Cardiac muscle cell (in vitro differentiated cells and primary cell): ENCODE measurements around the gene WDR88. TPM values are rescaled to one million over a fixed set of nuclear protein-coding genes. Genes with fewer than 3 reads are reported as not detected.

ENCODE experiments used
- DNase-seq, 2 donors: peaks; one replicate each; pipeline versions ENCODE4 v3.0.0 to v3.0.0-alpha.2; 2010 to 2017; ENCODE audit warnings: low read depth in 1 of 2, low spot score in 1 of 2
- H3K27ac ChIP-seq: fragments of 200-600 bp; sonication (generic); 2 replicates; pipeline ENCODE4 v1.5.1; 2016
- H3K27me3 ChIP-seq: fragments of 200-600 bp; sonication (generic); 2 replicates; pipeline ENCODE4 v1.6.0; 2016; ENCODE audit warnings: control low read depth
- H3K36me3 ChIP-seq: fragments of 200-600 bp; sonication (generic); 2 replicates; pipeline ENCODE4 v1.5.1; 2016; ENCODE audit warnings: control low read depth
- H3K4me1 ChIP-seq: fragments of 200-600 bp; sonication (generic); 2 replicates; pipeline ENCODE4 v1.8.1; 2017; ENCODE audit warnings: low read depth, mild to moderate bottlenecking, mixed run types
- H3K4me3 ChIP-seq: fragments of 200-600 bp; sonication (generic); 2 replicates; pipeline ENCODE4 v1.5.1; 2016; ENCODE audit warnings: mild to moderate bottlenecking
- H3K9me3 ChIP-seq: fragments of 200-600 bp; sonication (generic); 2 replicates; pipeline ENCODE4 v1.5.1; 2017; ENCODE audit warnings: low read depth, mild to moderate bottlenecking, control low read depth
- polyA plus RNA-seq: library from polyadenylated mRNA; unstranded; fragments of >200 nt; fragmentation: Nextera tagmentation; extraction: Ambion mirVana; gene quantifications from 2 replicates; pipeline ENCODE4 v1.2.1, GENCODE V29; 2016
- total RNA-seq: library from RNA; depleted of rRNA; stranded (reverse); fragments of >200 nt; gene quantifications from 2 replicates; pipeline ENCODE4 v1.2.3, GENCODE V29; 2016
- TF ChIP-seq, protein P1 (sequence below): IDR thresholded peaks from 2 replicates; pipeline ENCODE4 v1.5.1; 2012; ENCODE audit warnings: low read depth, mild to moderate bottlenecking, low read length

The WDR88 gene
- total and polyA plus RNA-seq, 2 experiments from 2014 or later, result 0.78 TPM; not detected in 1

DNA sequence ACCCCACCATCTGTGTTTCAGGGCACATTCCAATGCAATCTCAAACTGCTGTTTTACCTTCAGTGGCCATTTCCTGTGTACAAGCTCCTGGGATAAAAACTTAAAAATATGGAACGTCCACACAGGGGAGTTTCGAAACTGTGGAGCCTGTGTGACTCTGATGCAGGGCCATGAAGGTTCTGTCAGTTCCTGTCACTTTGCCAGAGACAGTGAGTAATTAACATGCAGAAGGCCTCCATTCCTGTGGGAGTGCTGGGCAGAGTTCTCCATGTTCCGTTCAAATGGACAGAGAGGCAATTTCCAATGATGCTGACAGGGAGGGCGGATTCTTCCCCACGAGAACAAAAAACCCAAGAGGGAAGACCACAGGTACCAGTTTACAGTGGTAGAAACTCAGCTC lies 24.4 kb downstream of the WDR88 start:
- Histone ChIP-seq H3K36me3 (no peaks in the 10 kb centered on the region), H3K4me1 (no peaks in the 10 kb centered on the region), H3K4me3 (no peak overlapping the region), H3K9me3 (no peaks in the 10 kb centered on the region), H3K27me3 (no peaks in the 10 kb centered on the region), H3K27ac (no peak overlapping the region)
- TF ChIP-seq, protein P1, sequence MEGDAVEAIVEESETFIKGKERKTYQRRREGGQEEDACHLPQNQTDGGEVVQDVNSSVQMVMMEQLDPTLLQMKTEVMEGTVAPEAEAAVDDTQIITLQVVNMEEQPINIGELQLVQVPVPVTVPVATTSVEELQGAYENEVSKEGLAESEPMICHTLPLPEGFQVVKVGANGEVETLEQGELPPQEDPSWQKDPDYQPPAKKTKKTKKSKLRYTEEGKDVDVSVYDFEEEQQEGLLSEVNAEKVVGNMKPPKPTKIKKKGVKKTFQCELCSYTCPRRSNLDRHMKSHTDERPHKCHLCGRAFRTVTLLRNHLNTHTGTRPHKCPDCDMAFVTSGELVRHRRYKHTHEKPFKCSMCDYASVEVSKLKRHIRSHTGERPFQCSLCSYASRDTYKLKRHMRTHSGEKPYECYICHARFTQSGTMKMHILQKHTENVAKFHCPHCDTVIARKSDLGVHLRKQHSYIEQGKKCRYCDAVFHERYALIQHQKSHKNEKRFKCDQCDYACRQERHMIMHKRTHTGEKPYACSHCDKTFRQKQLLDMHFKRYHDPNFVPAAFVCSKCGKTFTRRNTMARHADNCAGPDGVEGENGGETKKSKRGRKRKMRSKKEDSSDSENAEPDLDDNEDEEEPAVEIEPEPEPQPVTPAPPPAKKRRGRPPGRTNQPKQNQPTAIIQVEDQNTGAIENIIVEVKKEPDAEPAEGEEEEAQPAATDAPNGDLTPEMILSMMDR, result no peak
- peak in 1 of 2 donors; percentile 83 for DNase-seq

DNA sequence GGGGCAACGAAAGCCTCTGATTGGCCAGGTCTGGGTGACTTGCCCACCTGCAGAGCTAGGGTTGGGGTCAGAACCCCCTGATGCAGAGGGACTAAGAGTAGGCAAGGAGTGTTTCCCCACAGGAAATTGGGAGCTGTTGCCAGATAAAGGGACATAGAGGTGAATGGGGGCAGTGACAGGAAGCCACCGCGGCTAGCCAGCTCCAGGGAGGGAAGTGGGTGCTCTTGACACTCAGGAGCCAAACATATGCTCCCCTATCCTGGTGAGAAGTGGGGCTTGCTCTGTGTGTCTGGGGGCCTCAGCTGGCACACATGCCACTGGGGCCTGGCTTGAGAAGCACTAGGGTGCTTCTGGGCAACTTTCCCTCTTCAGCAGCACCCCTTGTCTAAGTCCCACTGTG lies 26.0 kb downstream of the WDR88 start:
- H3K4me3 ChIP-seq, result no peak overlapping the region
- TF ChIP-seq, protein P1, result no peak
- H3K9me3 ChIP-seq, result no peaks in the 10 kb centered on the region
- no peaks in the 10 kb centered on the region for H3K27me3 ChIP-seq
- DNase-seq, result no peak
- no peak overlapping the region for H3K27ac ChIP-seq
- no peaks in the 10 kb centered on the region for H3K36me3 ChIP-seq
- no peaks in the 10 kb centered on the region for H3K4me1 ChIP-seq

DNA sequence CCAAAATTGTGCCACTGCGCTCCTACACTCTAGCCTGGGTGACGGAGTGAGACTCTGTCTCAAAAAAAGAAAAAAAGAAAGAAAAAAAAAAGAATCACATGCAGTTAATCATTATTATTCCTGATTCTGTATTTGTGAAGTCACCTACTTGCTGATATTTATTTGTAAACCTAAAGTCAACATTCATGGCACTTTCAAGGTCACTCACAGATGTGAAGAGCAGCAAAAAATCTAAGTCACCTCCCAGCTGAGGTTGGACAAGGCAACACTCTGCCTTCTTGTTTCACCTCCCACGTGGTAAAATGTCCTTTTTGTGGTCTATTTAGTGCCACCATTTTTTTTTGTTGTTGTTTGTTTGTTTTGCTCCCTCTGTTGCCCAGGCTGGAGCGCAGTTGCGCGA lies 26.5 kb downstream of the WDR88 start:
- no peaks in the 10 kb centered on the region for H3K9me3 ChIP-seq
- DNase-seq, result no peak
- H3K4me3 ChIP-seq, result no peak overlapping the region
- TF ChIP-seq, protein P1, result no peak
- no peaks in the 10 kb centered on the region for H3K4me1 ChIP-seq
- H3K27me3 ChIP-seq, result no peaks in the 10 kb centered on the region
- H3K36me3 ChIP-seq, result no peaks in the 10 kb centered on the region
- H3K27ac ChIP-seq, result no peak overlapping the region

DNA sequence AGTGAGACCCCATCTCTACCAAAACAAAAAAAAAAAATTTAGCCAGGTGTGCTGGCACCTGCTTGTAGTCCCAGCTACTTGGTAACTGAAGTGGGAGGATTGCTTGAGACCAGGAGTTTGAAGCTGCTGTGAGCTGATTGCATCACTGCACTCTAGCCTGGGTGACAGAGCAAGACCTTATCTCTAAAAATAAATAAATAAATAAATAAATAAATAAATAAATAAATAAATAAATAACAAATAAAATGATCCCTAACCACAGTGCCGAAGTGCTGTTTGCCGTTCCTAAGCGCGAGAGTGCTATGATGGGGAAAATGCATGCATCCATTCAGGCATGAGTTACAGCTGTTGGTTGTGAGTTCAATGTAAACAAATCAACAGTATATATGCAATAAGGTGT lies 27.2 kb downstream of the WDR88 start:
- no peaks in the 10 kb centered on the region for H3K36me3 ChIP-seq
- H3K4me1 ChIP-seq, result no peaks in the 10 kb centered on the region
- H3K27me3 ChIP-seq, result no peaks in the 10 kb centered on the region
- TF ChIP-seq, protein P1, result no peak
- no peak overlapping the region for H3K4me3 ChIP-seq
- no peak for DNase-seq
- no peak overlapping the region for H3K27ac ChIP-seq
- H3K9me3 ChIP-seq, result no peaks in the 10 kb centered on the region

DNA sequence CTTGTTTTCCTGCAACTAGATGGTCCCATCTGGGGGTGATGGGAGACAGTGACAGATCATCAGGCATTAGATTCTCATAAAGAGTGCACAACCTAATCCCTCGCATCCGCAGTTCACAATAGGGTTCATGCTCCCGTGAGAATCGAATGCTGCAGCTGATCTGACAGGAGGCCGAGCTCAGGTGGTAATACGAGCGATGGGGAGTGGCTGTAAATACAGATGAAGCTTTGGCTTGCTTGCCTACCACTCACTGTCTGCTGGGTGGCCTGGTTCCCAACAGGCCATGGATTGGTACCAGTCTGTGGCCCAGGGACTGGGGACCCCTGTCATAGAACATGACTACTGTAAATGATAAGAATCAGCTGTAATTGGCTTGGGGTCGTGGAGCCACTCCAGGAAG lies 28.0 kb downstream of the WDR88 start:
- no peak overlapping the region for H3K27ac ChIP-seq
- H3K36me3 ChIP-seq, result no peaks in the 10 kb centered on the region
- H3K4me3 ChIP-seq, result no peak overlapping the region
- no peak for DNase-seq
- no peaks in the 10 kb centered on the region for H3K27me3 ChIP-seq
- no peaks in the 10 kb centered on the region for H3K4me1 ChIP-seq
- no peaks in the 10 kb centered on the region for H3K9me3 ChIP-seq
- TF ChIP-seq, protein P1, result no peak

DNA sequence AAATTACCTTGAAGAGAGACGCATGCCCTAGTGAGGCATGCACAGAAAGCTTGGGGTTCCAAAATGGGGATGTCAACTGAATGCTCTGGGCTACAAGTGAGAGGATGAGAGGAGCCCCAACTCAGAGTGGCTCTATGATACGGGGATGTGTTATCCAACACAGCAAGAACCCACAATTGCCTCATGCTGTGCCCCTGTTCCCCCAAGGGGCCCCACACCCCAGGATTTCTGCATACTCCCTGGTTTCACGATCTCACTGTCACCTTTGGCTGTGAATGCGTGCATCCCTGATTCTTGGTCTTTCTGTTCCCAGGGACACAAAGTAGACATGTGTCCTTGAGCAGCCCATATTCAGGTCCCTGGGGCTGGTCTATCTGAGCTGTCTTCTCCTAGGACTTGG lies 29.3 kb downstream of the WDR88 start:
- Histone ChIP-seq H3K4me3 (no peak overlapping the region), H3K27ac (no peak overlapping the region), H3K4me1 (no peaks in the 10 kb centered on the region), H3K9me3 (no peaks in the 10 kb centered on the region), H3K27me3 (no peaks in the 10 kb centered on the region), H3K36me3 (no peaks in the 10 kb centered on the region)
- no peak for DNase-seq
- TF ChIP-seq, protein P1, result no peak
